Lower lobe of right lung (tissue), 2 donors: ENCODE results near the gene TMEM132A. TPM values are rescaled to one million over a fixed set of nuclear protein-coding genes. Genes with fewer than 3 reads are reported as not detected.

Experiments
- ATAC-seq, 2 donors: fragments of 200-7000 bp; cut with Tn5 transposase; one replicate each; pipeline ENCODE4 v1.9.1; 2020 to 2022; ENCODE audit warnings: mild to moderate bottlenecking in 2 of 2, moderate library complexity in 2 of 2
- DNase-seq: peaks from one replicate; pipeline ENCODE4 v3.0.0-alpha.2; 2020
- H3K27ac ChIP-seq: fragments of 200-600 bp; one replicate; pipeline ENCODE4 v1.8.0; 2022
- H3K27me3 ChIP-seq: fragments of 200-600 bp; one replicate; pipeline ENCODE4 v1.8.0; 2022; ENCODE audit warnings: low read depth
- H3K36me3 ChIP-seq: fragments of 200-600 bp; one replicate; pipeline ENCODE4 v1.8.0; 2022; ENCODE audit warnings: mild to moderate bottlenecking
- H3K4me1 ChIP-seq: fragments of 200-600 bp; one replicate; pipeline ENCODE4 v1.8.0; 2022
- H3K4me3 ChIP-seq: fragments of 200-600 bp; one replicate; pipeline ENCODE4 v1.8.0; 2022; ENCODE audit warnings: mild to moderate bottlenecking
- H3K9me3 ChIP-seq: fragments of 200-600 bp; one replicate; pipeline ENCODE4 v1.8.0; 2022
- CTCF ChIP-seq: fragments of 200-600 bp; IDR thresholded peaks from one replicate; pipeline ENCODE4 v1.8.0; 2022; ENCODE audit warnings: antibody characterized with exemption, mild to moderate bottlenecking
- intact Hi-C: fragments of 100-400 bp; cut with DNase I; formaldehyde crosslinking; loops from one replicate; pipeline ENCODE4 v1.11.0; 2022
- total RNA-seq: library from RNA; stranded (reverse); fragmentation: NEBNext Ultra II Directional; extraction: Animal tissue kit (Norgen Biotek cat#: 25700); gene quantifications from one replicate; pipeline ENCODE4 v1.2.1, GENCODE V29; 2021
- donor health status: DM: no; HTN: yes; CAD: no; lungs with severe emphysema.

TMEM132A gene
- total RNA-seq, 1 donor from 2014 or later = 13.9 TPM

DNA sequence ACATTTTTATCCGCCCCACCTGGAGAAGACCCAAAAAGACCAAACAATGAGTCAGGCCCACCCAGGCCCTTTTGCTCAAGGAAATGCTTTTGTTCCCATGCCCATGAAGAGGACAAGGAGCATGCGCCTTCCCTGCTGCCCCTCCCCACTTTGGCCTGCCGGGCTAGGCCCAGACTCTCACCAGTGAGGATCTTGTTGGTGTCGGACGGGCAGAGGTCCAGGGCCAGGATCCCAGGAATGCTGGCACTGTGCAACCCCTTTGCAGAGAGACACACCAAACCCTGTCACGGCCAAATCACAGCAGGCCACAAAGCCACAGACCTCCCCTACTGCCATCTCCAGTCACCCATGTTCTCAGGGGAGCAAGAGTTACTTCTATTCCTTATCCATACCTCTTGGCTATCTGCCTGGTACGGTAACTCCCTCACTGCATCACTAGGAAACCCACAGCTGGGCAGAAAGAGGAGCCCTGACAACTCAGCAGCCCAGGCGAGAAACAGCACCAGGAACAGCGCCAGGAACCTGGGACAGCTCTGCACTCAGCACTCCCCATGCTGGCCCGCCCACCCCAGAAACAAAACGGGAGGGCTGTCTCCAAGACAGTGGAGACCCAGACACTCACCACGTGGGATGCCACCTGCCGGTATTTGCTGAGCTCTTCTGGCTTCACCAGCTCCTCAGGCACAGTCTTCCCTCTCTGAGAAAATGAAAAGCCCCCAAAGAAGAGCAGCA lies 23.4 kb upstream of the TMEM132A start:
- DNase-seq = no peak
- TF ChIP-seq CTCF = no peak
- H3K9me3 ChIP-seq = no peaks in the 10 kb centered on the region
- intact Hi-C loops = no loop called here
- no peak overlapping the region for H3K27ac ChIP-seq
- H3K4me3 ChIP-seq = no peak overlapping the region
- no peak for ATAC-seq
- H3K4me1 ChIP-seq = peaks cover 22% of the 10 kb centered on the region
- H3K27me3 ChIP-seq = no peaks in the 10 kb centered on the region
- H3K36me3 ChIP-seq = peaks cover 83% of the 10 kb centered on the region

DNA sequence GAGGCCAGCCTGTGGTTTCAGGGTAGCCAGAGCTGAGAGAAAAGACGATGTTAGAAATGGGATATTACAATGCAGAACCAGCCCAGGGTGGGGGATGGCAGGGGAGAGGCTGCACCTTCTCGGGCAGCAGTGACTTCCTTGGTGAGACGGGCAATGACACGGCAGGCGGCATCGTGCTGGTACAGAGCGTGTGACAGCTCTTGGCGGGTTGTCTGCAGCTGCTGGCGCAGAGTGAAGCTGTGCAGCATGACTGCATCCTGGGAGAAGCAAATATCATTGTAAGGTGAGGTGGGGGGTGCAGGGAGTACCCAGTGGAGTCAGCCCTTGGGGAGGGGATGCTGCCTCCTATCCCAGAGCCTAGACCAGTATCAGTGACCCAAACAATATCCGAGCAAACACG lies 21.6 kb upstream of the TMEM132A start:
- Histone ChIP-seq H3K9me3 (no peaks in the 10 kb centered on the region), H3K4me3 (no peak overlapping the region), H3K27ac (no peak overlapping the region), H3K27me3 (no peaks in the 10 kb centered on the region), H3K36me3 (peaks cover 65% of the 10 kb centered on the region), H3K4me1 (peaks cover 28% of the 10 kb centered on the region)
- TF ChIP-seq CTCF = no peak
- no peak for ATAC-seq
- intact Hi-C loops = no loop called here
- no peak for DNase-seq

DNA sequence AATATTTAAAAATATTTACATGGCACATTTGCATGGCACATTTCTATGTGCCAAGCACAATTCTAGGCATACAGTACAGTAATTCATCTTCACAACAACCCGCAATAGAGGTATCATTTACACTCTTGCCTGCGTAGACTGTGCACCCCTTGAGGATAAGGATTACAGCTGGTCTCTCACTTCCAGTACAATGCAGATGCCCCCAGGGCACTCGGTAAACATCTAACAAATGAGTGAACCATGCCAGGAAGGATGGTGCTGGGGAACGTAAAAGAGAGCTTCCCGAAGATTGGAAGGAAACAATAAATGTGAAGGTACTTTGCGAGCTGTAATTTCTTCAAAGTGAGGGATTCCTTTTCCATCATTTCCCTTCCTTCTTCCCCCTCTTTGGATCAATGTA lies 19.2 kb upstream of the TMEM132A start:
- intact Hi-C loops = no loop called here
- H3K4me1 ChIP-seq = peaks cover 28% of the 10 kb centered on the region
- H3K36me3 ChIP-seq = peaks cover 41% of the 10 kb centered on the region
- H3K9me3 ChIP-seq = no peaks in the 10 kb centered on the region
- no peaks in the 10 kb centered on the region for H3K27me3 ChIP-seq
- no peak for DNase-seq
- ATAC-seq = no peak
- H3K4me3 ChIP-seq = peak overlapping the region; percentile 96
- H3K27ac ChIP-seq = no peak overlapping the region
- no peak for TF ChIP-seq CTCF

DNA sequence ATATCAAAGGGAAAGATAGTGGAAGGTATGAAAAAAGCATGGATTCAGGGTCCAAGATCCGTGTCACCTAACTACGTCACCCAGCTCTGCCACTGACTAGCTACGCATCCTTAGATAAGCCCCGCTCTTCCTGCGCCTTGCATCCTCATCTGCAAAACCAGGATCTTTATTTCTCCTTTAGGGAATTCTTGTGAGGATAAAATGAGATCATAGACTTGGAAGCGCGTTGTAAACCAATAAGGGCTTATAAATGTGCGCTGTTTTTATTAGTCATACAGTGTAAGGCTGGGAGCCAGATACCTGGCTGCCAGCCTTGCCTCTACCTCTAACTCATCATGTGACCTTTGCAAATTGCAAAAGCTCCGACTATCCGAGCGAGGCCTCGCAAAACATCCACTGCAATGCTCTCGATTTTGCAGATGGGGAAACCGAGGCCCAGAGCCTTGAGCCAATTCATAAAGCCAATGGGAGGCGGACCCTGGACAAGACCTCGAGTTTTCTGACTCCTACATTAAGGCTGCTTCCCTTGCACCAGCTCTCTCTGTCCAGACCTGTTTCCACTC lies 18.6 kb upstream of the TMEM132A start:
- TF ChIP-seq CTCF = no peak
- Histone ChIP-seq H3K4me1 (peaks cover 30% of the 10 kb centered on the region), H3K27ac (peak overlapping the region; percentile 91), H3K36me3 (peaks cover 35% of the 10 kb centered on the region), H3K4me3 (peak overlapping the region; percentile 96), H3K9me3 (no peaks in the 10 kb centered on the region), H3K27me3 (no peaks in the 10 kb centered on the region)
- ATAC-seq = peak in 1 of 2 donors; percentile 18
- intact Hi-C loops = no loop called here
- DNase-seq = no peak

DNA sequence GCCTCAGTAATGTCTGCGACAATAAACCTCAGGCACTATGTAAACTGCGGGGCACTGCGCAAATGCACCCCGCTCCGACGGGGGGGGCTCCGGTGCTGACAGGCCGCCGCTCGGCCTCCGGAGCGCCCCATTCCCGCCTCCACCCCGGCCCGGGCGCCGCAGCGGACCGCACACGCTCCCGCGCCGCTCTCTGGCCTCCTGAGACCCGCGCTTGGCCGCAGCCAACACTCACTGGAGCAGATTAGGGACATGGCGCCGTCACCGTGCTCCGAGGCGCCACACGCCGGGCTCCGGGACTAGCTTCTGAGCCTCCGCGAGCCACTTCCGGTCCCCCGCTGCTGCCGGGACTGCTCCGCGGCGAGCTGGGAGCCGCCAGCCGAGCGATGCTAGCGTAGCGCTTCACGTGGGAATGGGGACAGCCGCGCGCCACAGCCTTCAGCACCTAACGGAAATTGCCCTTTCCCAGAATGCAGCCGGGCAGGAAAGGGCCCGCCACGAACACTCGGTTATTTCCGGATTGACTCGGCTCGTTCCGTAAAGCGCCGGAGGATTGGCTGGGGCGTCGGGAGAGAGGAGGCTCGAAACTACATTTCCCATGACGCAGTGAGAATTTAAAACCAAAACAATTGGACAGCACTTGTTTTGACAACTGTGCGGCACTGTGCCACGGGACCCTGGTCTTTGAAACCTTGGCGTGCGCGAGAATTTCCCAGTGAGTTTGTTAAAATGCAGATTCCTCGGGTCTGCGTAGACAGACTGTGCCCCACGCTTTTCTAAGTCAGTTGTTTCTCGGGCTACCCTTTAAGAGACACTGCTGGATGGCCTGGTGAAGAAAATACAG lies 17.9 kb upstream of the TMEM132A start, which contains the start of gene PRPF19:
Gene PRPF19 (minus strand): TSS at position 454 of the 841 bp plus-strand sequence. CDS start 203 bp downstream, at position 251.
- Histone ChIP-seq H3K4me3 (peak within 1 kb of the TSS; percentile 96), H3K4me1 (peaks cover 37% of the 10 kb centered on the region), H3K9me3 (no peaks in the 10 kb centered on the region), H3K27ac (peak within 1 kb of the TSS; percentile 91), H3K36me3 (peaks cover 28% of the 10 kb centered on the region), H3K27me3 (no peaks in the 10 kb centered on the region)
- DNase-seq (peak; percentile 96), ATAC-seq (peak; percentile 97 to 99)
- intact Hi-C loops = no loop called here
- no peak for TF ChIP-seq CTCF
